HCT116 (cell line): ENCODE results near the gene PKP3.

Experiments used
- CBX3 ChIP-seq: IDR thresholded peaks from 2 replicates; pipeline ENCODE4 v1.6.1; 2012; ENCODE audit warnings: low read depth
- CTCF ChIP-seq, 3 experiments: fragments of 200-600 bp in 1 of 3; sonication (generic) in 1 of 3; IDR thresholded peaks in 2 of 3; conservative IDR thresholded peaks in 1 of 3; 2 replicates each; pipeline ENCODE4 v1.5.1; 2012 to 2017; ENCODE audit warnings: low read depth in 2 of 3, low read length in 2 of 3, antibody characterized with exemption in 1 of 3, borderline replicate concordance in 1 of 3, control low read depth in 1 of 3, mild to moderate bottlenecking in 1 of 3, mixed read lengths in 1 of 3, mixed run types in 1 of 3, moderate library complexity in 1 of 3; ENCODE audit not compliant: insufficient read depth in 1 of 3
- EGR1 ChIP-seq: IDR thresholded peaks from 2 replicates; pipeline ENCODE4 v1.6.1; 2012; ENCODE audit warnings: low read depth
- ELF1 ChIP-seq: IDR thresholded peaks from 2 replicates; pipeline ENCODE4 v1.6.1; 2012; ENCODE audit warnings: low read depth, borderline replicate concordance
- EZH2phosphoT487 ChIP-seq: fragments of 200-600 bp; IDR thresholded peaks from 2 replicates; pipeline ENCODE4 v1.6.1; 2018; ENCODE audit warnings: antibody characterized with exemption, borderline replicate concordance
- JUND ChIP-seq: IDR thresholded peaks from 2 replicates; pipeline ENCODE4 v1.6.1; 2012
- MAX ChIP-seq: IDR thresholded peaks from 2 replicates; pipeline ENCODE4 v1.6.1; 2012
- POLR2A ChIP-seq: IDR thresholded peaks from 2 replicates; pipeline ENCODE4 v1.7.0; 2011; ENCODE audit warnings: borderline replicate concordance; ENCODE audit not compliant: insufficient read depth, insufficient read length; ENCODE audit errors: extremely low read depth
- RAD21 ChIP-seq: IDR thresholded peaks from 2 replicates; pipeline ENCODE4 v1.6.1; 2012; ENCODE audit warnings: low read depth, mild to moderate bottlenecking
- TCF7L2 ChIP-seq: IDR thresholded peaks from 2 replicates; pipeline ENCODE4 v1.7.0; 2011; ENCODE audit warnings: borderline replicate concordance, inconsistent platforms; ENCODE audit not compliant: insufficient read depth, insufficient read length; ENCODE audit errors: extremely low read depth
- ZBTB33 ChIP-seq: IDR thresholded peaks from 2 replicates; pipeline ENCODE4 v1.6.1; 2011; ENCODE audit warnings: mild to moderate bottlenecking, low read length, moderate library complexity; ENCODE audit not compliant: insufficient replicate concordance; ENCODE audit errors: extremely low read depth
- ZFX ChIP-seq: fragments of 450-650 bp; IDR thresholded peaks from 2 replicates; pipeline ENCODE4 v1.6.1; 2017

- TF ChIP-seq CTCF (IDR thresholded peaks at IDR 0.05 in 2 of 3, conservative IDR thresholded peaks at IDR 0.05 in 1 of 3; ENCODE audit: borderline replicate concordance in 1 of 3, insufficient read depth in 1 of 3, low read depth in 2 of 3, low read length in 2 of 3) (no peak), JUND (no peak), EZH2phosphoT487 (no peak), ZFX (no peak), EGR1 (no peak), POLR2A (no peak), RAD21 (no peak), ZBTB33 (no peak), CBX3 (no peak), MAX (no peak), TCF7L2 (no peak), ELF1 (no peak)
These were observed 16.0 kb upstream of the PKP3 start for GRCh38 chr11:377883-378500.
